Small intestine (tissue), 7 donors: Measurements from ENCODE around the gene CASP5. TPM values are rescaled to one million over a fixed set of nuclear protein-coding genes. Genes with fewer than 3 reads are reported as not detected.
"Not testable (repeated sequence)": the region's sequence is repeated elsewhere in the genome, so short reads cannot be mapped to it uniquely, and the experiment has no call there.

Experiments used
- DNase-seq, 2 donors: peaks; one replicate each; pipeline versions ENCODE4 v3.0.0 to v3.0.0-alpha.2; 2013
- FAIRE-seq: peaks from 2 replicates; lab custom pipeline; 2012; peaks lifted over from hg19 to GRCh38; lab: Jason Lieb, UNC
- H3K27ac ChIP-seq, 3 donors: one replicate each; pipeline ENCODE4 v1.5.1; 2013; ENCODE audit warnings: low read length in 2 of 3, mild to moderate bottlenecking in 2 of 3, control low read depth in 1 of 3, inconsistent platforms in 1 of 3, low read depth in 1 of 3, moderate library complexity in 1 of 3
- H3K27me3 ChIP-seq, 3 donors: one replicate each; pipeline ENCODE4 v1.6.1; 2013; ENCODE audit warnings: low read length in 3 of 3, inconsistent platforms in 1 of 3; ENCODE audit not compliant: control insufficient read depth in 3 of 3, insufficient read depth in 3 of 3
- H3K36me3 ChIP-seq, 3 donors: one replicate each; pipeline ENCODE4 v1.6.1; 2013; ENCODE audit warnings: low read length in 3 of 3, inconsistent platforms in 1 of 3, low read depth in 1 of 3, mild to moderate bottlenecking in 1 of 3, moderate library complexity in 1 of 3; ENCODE audit not compliant: control insufficient read depth in 3 of 3, insufficient read depth in 2 of 3
- H3K4me1 ChIP-seq, 3 donors: one replicate each; pipeline ENCODE4 v1.6.1; 2013; ENCODE audit warnings: low read length in 2 of 3, inconsistent platforms in 1 of 3, low read depth in 1 of 3, mild to moderate bottlenecking in 1 of 3, moderate library complexity in 1 of 3; ENCODE audit not compliant: control insufficient read depth in 3 of 3, insufficient read depth in 2 of 3
- H3K4me3 ChIP-seq, 3 donors: one replicate each; pipeline ENCODE4 v1.5.1; 2013; ENCODE audit warnings: low read length in 3 of 3, control low read depth in 1 of 3, inconsistent platforms in 1 of 3, low read depth in 1 of 3, mild to moderate bottlenecking in 1 of 3, moderate library complexity in 1 of 3
- H3K9me3 ChIP-seq, 2 donors: one replicate each; pipeline ENCODE4 v1.6.1; 2013; ENCODE audit warnings: low read depth in 1 of 2, low read length in 1 of 2; ENCODE audit not compliant: control insufficient read depth in 2 of 2, insufficient read depth in 1 of 2
- whole genome bisulfite sequencing, 3 donors: extraction: QIAGEN DNeasy Blood & Tissue Kit; methylation state at CpG; one replicate each; pipeline ENCODE4 v1.1.7; 2013; 5-methylcytosine and 5-hydroxymethylcytosine counted together
- polyA plus RNA-seq, 4 donors: library from polyadenylated mRNA; stranded (reverse) in 3 of 4; unstranded in 1 of 4; fragments of 200-250 nt in 3 of 4; fragments of 120-200 nt in 1 of 4; gene quantifications; one replicate each; pipeline versions ENCODE4 v1.2.1 to v1.2.3, GENCODE V29; 2013
- donor health status: healthy with polysubstance abuse.
- donor health status: control.
- donor health status: control.
- donor health status: Bipolar disorder and iron deficiency.
- donor health status: healthy.

The CASP5 gene
- polyA plus RNA-seq, 4 donors: 4.7 to 15.1 (median 8.1) TPM

GRCh38 chr11:105054723-105055493 is 31.9 kb upstream of the CASP5 start:
- DNase-seq: no peak

GRCh38 chr11:105052487-105052886 is 29.5 kb upstream of the CASP5 start:
- H3K27ac ChIP-seq: no peak overlapping the region
- FAIRE-seq (no peak), DNase-seq (no peak)
- 84 to 96% (median 90%) methylated on average over 3 of the region's 3 CpGs for WGBS, 3 donors
- H3K4me1 ChIP-seq: no peaks in the 10 kb centered on the region
- no peaks in the 10 kb centered on the region for H3K27me3 ChIP-seq
- no peak overlapping the region for H3K4me3 ChIP-seq
- H3K9me3 ChIP-seq: no peaks in the 10 kb centered on the region
- H3K36me3 ChIP-seq: no peaks in the 10 kb centered on the region

More at GRCh38 chr11:105054723-105055493, 31.9 kb upstream of the CASP5 start:
- H3K4me1 ChIP-seq: no peaks in the 10 kb centered on the region
- H3K36me3 ChIP-seq: no peaks in the 10 kb centered on the region
- H3K27ac ChIP-seq: no peak overlapping the region
- 47 to 80% (median 65%) methylated on average over 2 of the region's 2 CpGs for WGBS, 3 donors
- FAIRE-seq: no peak
- H3K4me3 ChIP-seq: no peak overlapping the region
- H3K27me3 ChIP-seq: no peaks in the 10 kb centered on the region
- H3K9me3 ChIP-seq: no peaks in the 10 kb centered on the region

- Histone ChIP-seq H3K4me3 (no peak overlapping the region), H3K9me3 (no peaks in the 10 kb centered on the region), H3K36me3 (no peaks in the 10 kb centered on the region), H3K27ac (no peak overlapping the region), H3K27me3 (no peaks in the 10 kb centered on the region), H3K4me1 (no peaks in the 10 kb centered on the region)
- WGBS, 3 donors: 85 to 93% (median 87%) methylated on average over 2 of the region's 2 CpGs
- DNase-seq (no peak), FAIRE-seq (no peak)
Measured at GRCh38 chr11:105051559-105051958, 28.6 kb upstream of the CASP5 start.

- WGBS, 3 donors: 82 to 100% (median 93%) methylated on average over 1 of the region's 1 CpG
- Histone ChIP-seq H3K27me3 (no peaks in the 10 kb centered on the region), H3K4me1 (no peaks in the 10 kb centered on the region), H3K36me3 (no peaks in the 10 kb centered on the region), H3K27ac (no peak overlapping the region), H3K9me3 (no peaks in the 10 kb centered on the region), H3K4me3 (no peak overlapping the region)
- FAIRE-seq: no peak
- DNase-seq: no peak
Measured at GRCh38 chr11:105049481-105049880, 26.5 kb upstream of the CASP5 start.

GRCh38 chr11:105046898-105047579 is 24.1 kb upstream of the CASP5 start:
- WGBS, 3 donors: 55 to 72% (median 59%) methylated on average over 8 of the region's 8 CpGs
- Histone ChIP-seq H3K4me1 (peaks cover 0 to 4% (median 0%) of the 10 kb centered on the region in 3 donors), H3K27ac (peak overlapping the region in 1 of 3 donors; percentile 48), H3K4me3 (no peak overlapping the region), H3K36me3 (no peaks in the 10 kb centered on the region), H3K27me3 (no peaks in the 10 kb centered on the region), H3K9me3 (no peaks in the 10 kb centered on the region)
- no peak for FAIRE-seq
- DNase-seq: peak in 1 of 2 donors; percentile 69

- H3K4me3 ChIP-seq: no peak overlapping the region
- H3K27ac ChIP-seq: peak overlapping the region in 1 of 3 donors; percentile 82
- FAIRE-seq (no peak), DNase-seq (no peak)
- no peaks in the 10 kb centered on the region for H3K36me3 ChIP-seq
- 69 to 91% (median 88%) methylated on average over 5 of the region's 5 CpGs for WGBS, 3 donors
- H3K4me1 ChIP-seq: peaks cover 0 to 6% (median 5%) of the 10 kb centered on the region in 3 donors
- H3K9me3 ChIP-seq: no peaks in the 10 kb centered on the region
- no peaks in the 10 kb centered on the region for H3K27me3 ChIP-seq
Measured at GRCh38 chr11:105045676-105046296, 22.8 kb upstream of the CASP5 start.

GRCh38 chr11:105044557-105045524 is 21.9 kb upstream of the CASP5 start, which contains the start of gene CARD16:
Gene CARD16 (minus strand): TSS chr11:105045335. CDS start chr11:105045297, 38 bp downstream.
- not testable (repeated sequence) for H3K4me1 ChIP-seq, H3K36me3 ChIP-seq, H3K27me3 ChIP-seq, H3K9me3 ChIP-seq
- DNase-seq (peak; percentile 51 to 80), FAIRE-seq (peak; percentile 10)
- 4 to 10% (median 6%) methylated on average over 5 of the region's 5 CpGs for WGBS, 3 donors
- H3K4me3 ChIP-seq: peak within 1 kb of the TSS; percentile 28 to 59 (median 43)
- H3K27ac ChIP-seq: peak within 1 kb of the TSS; percentile 47 to 82 (median 70)
